Upper lobe of left lung (tissue), 6 donors: ENCODE results near the gene LOC101059915.
"Not testable (repeated sequence)": the region's sequence is repeated elsewhere in the genome, so short reads cannot be mapped to it uniquely, and the experiment has no call there.

Experiments
- ATAC-seq, 2 donors: fragments of 200-7000 bp; cut with Tn5 transposase; one replicate each; pipeline ENCODE4 v1.9.1; 2022; ENCODE audit warnings: mild to moderate bottlenecking in 2 of 2, moderate library complexity in 2 of 2; ENCODE audit not compliant: low FRiP score in 2 of 2
- DNase-seq, 2 donors: peaks; one replicate each; pipeline ENCODE4 v3.0.0-alpha.2; 2019 to 2020
- H3K27ac ChIP-seq, 4 donors: fragments of 200-600 bp; sonication (generic); one replicate each; pipeline ENCODE4 v1.5.1; 2016 to 2019
- H3K27me3 ChIP-seq, 4 donors: fragments of 200-600 bp; sonication (generic); one replicate each; pipeline ENCODE4 v1.5.1; 2017 to 2019
- H3K36me3 ChIP-seq, 4 donors: fragments of 200-600 bp; sonication (generic); one replicate each; pipeline ENCODE4 v1.5.1; 2016 to 2019
- H3K4me1 ChIP-seq, 4 donors: fragments of 200-600 bp; sonication (generic); one replicate each; pipeline ENCODE4 v1.5.1; 2018 to 2019
- H3K4me3 ChIP-seq, 4 donors: fragments of 200-600 bp; sonication (generic); one replicate each; pipeline ENCODE4 v1.5.1; 2017 to 2019; ENCODE audit warnings: mild to moderate bottlenecking in 2 of 4, moderate library complexity in 1 of 4
- H3K9me3 ChIP-seq, 4 donors: fragments of 200-600 bp; sonication (generic); one replicate each; pipeline ENCODE4 v1.5.1; 2018 to 2019
- CTCF ChIP-seq, 6 experiments: fragments of 450-650 bp in 4 of 6; fragments of 200-600 bp in 2 of 6; sonication (generic) in 2 of 6; IDR thresholded peaks; one replicate each; pipeline ENCODE4 v1.5.1; 2016 to 2019; ENCODE audit warnings: antibody characterized with exemption in 6 of 6
- EP300 ChIP-seq, 4 donors: sonication (generic); formaldehyde crosslinking; IDR thresholded peaks; one replicate each; pipeline ENCODE4 v1.5.1; 2017; ENCODE audit warnings: antibody characterized with exemption in 4 of 4, control low read depth in 2 of 4
- POLR2A ChIP-seq, 4 donors: fragments of 450-650 bp; IDR thresholded peaks; one replicate each; pipeline ENCODE4 v1.5.1; 2016 to 2017; ENCODE audit warnings: antibody characterized with exemption in 4 of 4, mild to moderate bottlenecking in 2 of 4
- POLR2AphosphoS5 ChIP-seq, 2 donors: sonication (generic); formaldehyde crosslinking; IDR thresholded peaks; one replicate each; pipeline ENCODE4 v1.5.1; 2017; ENCODE audit warnings: antibody characterized with exemption in 2 of 2
- WGBS, 2 donors: methylation state at CpG; one replicate each; pipeline ENCODE4 v1.1.5; 2017 to 2018; 5-methylcytosine and 5-hydroxymethylcytosine counted together
- donor health status: DM: no; HTN: no; CAD: no; lungs with moderate emphysema.
- donor health status: DM: no; HTN: yes; CAD: no; lungs with severe emphysema.

Gene LOC101059915

GRCh38 chrX:71671043-71671780 is 3.9 kb downstream of the LOC101059915 start:
- DNase-seq (no peak), ATAC-seq (no peak)
- Histone ChIP-seq H3K4me1 (no peaks in the 10 kb centered on the region), H3K27ac (no peak overlapping the region), H3K27me3 (no peaks in the 10 kb centered on the region), H3K4me3 (no peak overlapping the region), H3K36me3 (no peaks in the 10 kb centered on the region), H3K9me3 (peaks cover 0 to 1% (median 0%) of the 10 kb centered on the region in 4 donors)
- 17 to 56% methylated on average over 2 to 12 of the region's 12 CpGs for WGBS, 2 donors
- no peak for TF ChIP-seq EP300 (IDR thresholded peaks at IDR 0.05)
- no peak for TF ChIP-seq POLR2A (IDR thresholded peaks at IDR 0.05)
- TF ChIP-seq POLR2AphosphoS5 (IDR thresholded peaks at IDR 0.05) = no peak
- TF ChIP-seq CTCF (IDR thresholded peaks at IDR 0.05) = no peak

- no peaks in the 10 kb centered on the region for H3K36me3 ChIP-seq
- no peak overlapping the region for H3K27ac ChIP-seq
- no peak for TF ChIP-seq POLR2A (IDR thresholded peaks at IDR 0.05)
- no peak for TF ChIP-seq CTCF (IDR thresholded peaks at IDR 0.05)
- no peak for TF ChIP-seq EP300 (IDR thresholded peaks at IDR 0.05)
- TF ChIP-seq POLR2AphosphoS5 (IDR thresholded peaks at IDR 0.05) = no peak
- H3K4me1 ChIP-seq = no peaks in the 10 kb centered on the region
- WGBS, 2 donors = 88 to 90% methylated on average over 3 to 11 of the region's 11 CpGs
- ATAC-seq (no peak), DNase-seq (no peak)
- no peaks in the 10 kb centered on the region for H3K27me3 ChIP-seq
- H3K4me3 ChIP-seq = no peak overlapping the region
- H3K9me3 ChIP-seq = peaks cover 0 to 4% (median 0%) of the 10 kb centered on the region in 4 donors
These were observed 4.6 kb downstream of the LOC101059915 start for GRCh38 chrX:71671938-71672337.

GRCh38 chrX:71675636-71676035 is 8.3 kb downstream of the LOC101059915 start:
- H3K4me1 ChIP-seq, ATAC-seq, H3K9me3 ChIP-seq, H3K27me3 ChIP-seq, H3K4me3 ChIP-seq, H3K27ac ChIP-seq, H3K36me3 ChIP-seq: not testable (repeated sequence)
- DNase-seq = peak; percentile 4 to 30
- 90% methylated on average over 21 of the region's 23 CpGs; no CpG with 5 or more reads in 1 of the 2 donors for WGBS, 2 donors

GRCh38 chrX:71676068-71676795 is 8.9 kb downstream of the LOC101059915 start:
- WGBS, 2 donors = 70% methylated on average over 12 of the region's 43 CpGs; no CpG with 5 or more reads in 1 of the 2 donors
- not testable (repeated sequence) for H3K36me3 ChIP-seq
- peak; percentile 18 to 34 for DNase-seq

GRCh38 chrX:71677195-71677594 is 9.8 kb downstream of the LOC101059915 start:
- not testable (repeated sequence) for H3K4me1 ChIP-seq, H3K9me3 ChIP-seq, ATAC-seq, H3K27me3 ChIP-seq, H3K36me3 ChIP-seq, DNase-seq, H3K27ac ChIP-seq, H3K4me3 ChIP-seq
- 73 to 76% methylated on average over 3 to 6 of the region's 6 CpGs for WGBS, 2 donors

More at GRCh38 chrX:71676068-71676795, 8.9 kb downstream of the LOC101059915 start:
- not testable (repeated sequence) for H3K27me3 ChIP-seq, H3K27ac ChIP-seq, H3K9me3 ChIP-seq, H3K4me3 ChIP-seq, ATAC-seq, H3K4me1 ChIP-seq

GRCh38 chrX:71679575-71680207 is 12.3 kb downstream of the LOC101059915 start:
- TF ChIP-seq POLR2AphosphoS5 (IDR thresholded peaks at IDR 0.05) (no peak), POLR2A (IDR thresholded peaks at IDR 0.05) (no peak), EP300 (IDR thresholded peaks at IDR 0.05) (no peak), CTCF (IDR thresholded peaks at IDR 0.05) (no peak)
- Histone ChIP-seq H3K27me3 (no peaks in the 10 kb centered on the region), H3K9me3 (peaks cover 0 to 4% (median 0%) of the 10 kb centered on the region in 4 donors), H3K4me3 (no peak overlapping the region), H3K27ac (no peak overlapping the region), H3K36me3 (no peaks in the 10 kb centered on the region), H3K4me1 (no peaks in the 10 kb centered on the region)
- 88 to 100% methylated on average over 4 of the region's 4 CpGs for WGBS, 2 donors
- DNase-seq = no peak
- ATAC-seq = no peak

- not testable (repeated sequence) for DNase-seq, H3K36me3 ChIP-seq, H3K4me1 ChIP-seq, H3K9me3 ChIP-seq, H3K4me3 ChIP-seq, H3K27me3 ChIP-seq, H3K27ac ChIP-seq
- no CpG with 5 or more reads among the region's 24 CpGs for WGBS, 2 donors
- ATAC-seq = peak; percentile 63 to 79
These were observed 29.5 kb downstream of the LOC101059915 start for GRCh38 chrX:71696641-71697465.

- H3K27ac ChIP-seq, H3K36me3 ChIP-seq, H3K4me1 ChIP-seq, H3K27me3 ChIP-seq, DNase-seq, H3K9me3 ChIP-seq, H3K4me3 ChIP-seq: not testable (repeated sequence)
- ATAC-seq = peak; percentile 9 to 51
- WGBS, 2 donors = no CpG with 5 or more reads among the region's 17 CpGs
These were observed 30.3 kb downstream of the LOC101059915 start for GRCh38 chrX:71697466-71698298.
